GM18868 (cell line): ENCODE data around the gene SPAG9.
A peak's percentile ranks its signal among the peaks of the same experiment; 100 is the strongest.

Experiments
- ATAC-seq: cut with Tn5 transposase; IDR thresholded peaks from one replicate; pipeline ENCODE4 v1.9.1; 2021; ENCODE audit warnings: mild to moderate bottlenecking, moderate library complexity; ENCODE audit not compliant: unreplicated experiment

SPAG9 gene, protein sequence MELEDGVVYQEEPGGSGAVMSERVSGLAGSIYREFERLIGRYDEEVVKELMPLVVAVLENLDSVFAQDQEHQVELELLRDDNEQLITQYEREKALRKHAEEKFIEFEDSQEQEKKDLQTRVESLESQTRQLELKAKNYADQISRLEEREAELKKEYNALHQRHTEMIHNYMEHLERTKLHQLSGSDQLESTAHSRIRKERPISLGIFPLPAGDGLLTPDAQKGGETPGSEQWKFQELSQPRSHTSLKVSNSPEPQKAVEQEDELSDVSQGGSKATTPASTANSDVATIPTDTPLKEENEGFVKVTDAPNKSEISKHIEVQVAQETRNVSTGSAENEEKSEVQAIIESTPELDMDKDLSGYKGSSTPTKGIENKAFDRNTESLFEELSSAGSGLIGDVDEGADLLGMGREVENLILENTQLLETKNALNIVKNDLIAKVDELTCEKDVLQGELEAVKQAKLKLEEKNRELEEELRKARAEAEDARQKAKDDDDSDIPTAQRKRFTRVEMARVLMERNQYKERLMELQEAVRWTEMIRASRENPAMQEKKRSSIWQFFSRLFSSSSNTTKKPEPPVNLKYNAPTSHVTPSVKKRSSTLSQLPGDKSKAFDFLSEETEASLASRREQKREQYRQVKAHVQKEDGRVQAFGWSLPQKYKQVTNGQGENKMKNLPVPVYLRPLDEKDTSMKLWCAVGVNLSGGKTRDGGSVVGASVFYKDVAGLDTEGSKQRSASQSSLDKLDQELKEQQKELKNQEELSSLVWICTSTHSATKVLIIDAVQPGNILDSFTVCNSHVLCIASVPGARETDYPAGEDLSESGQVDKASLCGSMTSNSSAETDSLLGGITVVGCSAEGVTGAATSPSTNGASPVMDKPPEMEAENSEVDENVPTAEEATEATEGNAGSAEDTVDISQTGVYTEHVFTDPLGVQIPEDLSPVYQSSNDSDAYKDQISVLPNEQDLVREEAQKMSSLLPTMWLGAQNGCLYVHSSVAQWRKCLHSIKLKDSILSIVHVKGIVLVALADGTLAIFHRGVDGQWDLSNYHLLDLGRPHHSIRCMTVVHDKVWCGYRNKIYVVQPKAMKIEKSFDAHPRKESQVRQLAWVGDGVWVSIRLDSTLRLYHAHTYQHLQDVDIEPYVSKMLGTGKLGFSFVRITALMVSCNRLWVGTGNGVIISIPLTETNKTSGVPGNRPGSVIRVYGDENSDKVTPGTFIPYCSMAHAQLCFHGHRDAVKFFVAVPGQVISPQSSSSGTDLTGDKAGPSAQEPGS (N-terminal part only)

DNA sequence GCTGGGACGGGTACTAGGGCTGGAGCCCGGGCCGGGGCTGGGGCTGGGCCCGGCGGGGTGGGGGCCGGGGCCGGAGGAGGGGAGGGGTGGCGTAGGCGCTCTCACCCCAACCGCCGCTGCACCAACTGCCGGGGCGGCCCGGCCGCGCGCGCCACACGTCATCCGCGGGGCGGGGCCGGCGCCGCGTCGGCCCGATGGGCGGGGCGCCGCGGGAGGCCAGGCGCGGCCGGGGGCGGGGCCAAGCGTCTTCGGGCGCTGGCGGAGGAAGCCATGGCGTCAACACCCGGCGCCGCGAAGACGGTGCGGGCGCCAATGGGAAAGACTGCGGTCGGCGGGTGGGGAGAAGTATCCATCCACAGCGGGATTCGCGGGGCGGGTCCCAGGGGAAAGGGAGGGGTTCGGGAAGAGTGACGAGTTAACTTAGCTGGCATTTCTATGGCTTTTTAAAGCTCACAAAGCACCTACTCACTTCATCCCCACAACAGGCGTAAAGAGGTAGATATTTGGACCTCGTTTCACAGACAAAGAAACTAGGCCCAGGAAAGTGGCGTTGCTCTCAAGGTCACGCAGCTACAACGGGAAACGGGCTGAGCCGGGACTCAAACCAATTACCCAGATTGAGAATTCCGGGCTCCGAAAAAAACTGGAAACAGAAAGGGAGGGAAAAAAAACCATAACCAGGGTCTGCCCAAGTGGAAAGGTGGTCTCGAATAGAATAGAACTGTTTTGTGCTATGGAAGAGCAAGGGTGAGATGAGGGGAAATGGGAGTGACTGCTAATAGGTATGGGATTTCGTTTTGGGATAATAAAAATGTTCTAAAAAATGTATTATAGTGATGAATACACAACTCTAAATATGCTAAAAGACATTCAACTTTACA is at the start of gene SPAG9:
SPAG9 (minus strand) TSS at position 130 of the 881 bp plus-strand sequence. CDS start 212 bp downstream, outside the sequence.
- ATAC-seq = peak; percentile 72

DNA sequence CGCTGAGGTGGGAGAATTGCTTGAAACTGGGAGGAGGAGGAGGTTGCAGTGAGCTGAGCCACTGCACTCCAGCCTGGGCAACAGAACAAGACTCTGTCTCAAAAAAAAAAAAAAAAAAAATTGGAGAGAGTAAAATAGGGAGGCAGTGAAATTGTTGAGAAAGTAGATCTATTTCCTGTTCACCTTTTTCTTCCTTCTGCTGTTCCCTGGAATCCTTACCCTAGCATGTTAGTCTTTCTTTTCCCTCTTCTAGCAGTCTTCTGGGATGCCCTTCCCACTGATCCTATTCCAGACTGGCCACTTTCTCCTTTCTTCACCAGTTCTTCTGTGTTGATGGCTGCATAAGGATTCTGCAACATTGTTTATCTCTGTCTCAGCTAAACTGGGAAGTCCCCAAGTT is 48.7 kb upstream of the SPAG9 start:
- ATAC-seq = no peak

DNA sequence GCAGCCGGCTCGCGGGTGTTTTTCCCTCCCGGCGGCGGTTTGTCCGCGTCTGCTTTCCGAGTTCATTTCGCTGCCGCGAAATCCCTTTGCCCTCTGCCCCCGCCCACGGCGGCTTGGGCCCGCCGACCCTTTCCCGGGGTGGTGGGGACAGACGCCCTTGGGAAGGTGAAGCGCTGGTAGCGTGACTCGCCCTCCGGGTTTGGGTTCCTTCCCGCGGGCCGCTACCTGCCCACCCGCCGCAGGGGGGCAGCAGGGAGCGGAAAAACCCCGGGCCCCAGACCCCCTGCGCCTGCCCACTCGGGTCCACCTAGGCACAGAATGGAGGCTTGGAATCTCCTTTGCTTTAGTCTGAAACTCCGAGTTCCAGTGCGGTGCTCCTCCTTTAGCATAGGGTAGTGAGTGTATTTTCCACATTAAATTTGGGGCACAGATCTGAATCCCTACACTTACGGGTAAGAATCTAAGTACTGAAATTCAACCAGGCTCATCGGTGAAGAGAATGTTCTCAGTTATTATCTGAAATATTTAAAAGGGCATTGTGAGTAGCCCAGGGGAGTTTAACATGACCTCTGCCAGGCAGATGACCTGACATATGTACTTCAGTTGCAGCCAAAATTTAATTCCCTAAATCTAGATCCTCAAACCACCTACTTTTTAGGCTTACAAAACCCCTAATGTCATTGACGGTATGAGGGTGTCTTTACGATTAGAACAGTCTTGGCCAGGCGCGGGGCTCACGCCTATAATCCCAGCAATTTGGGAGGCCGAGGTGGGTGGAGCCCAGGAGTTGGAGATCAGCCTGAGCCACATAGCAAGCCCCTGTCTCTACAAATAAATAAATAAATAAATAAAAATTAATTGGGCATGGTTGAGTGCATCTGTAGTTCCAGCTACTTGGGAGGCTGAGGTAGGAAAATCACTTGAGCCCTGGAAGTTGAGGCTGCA is 46.6 kb upstream of the SPAG9 start:
- ATAC-seq = peak; percentile 49

DNA sequence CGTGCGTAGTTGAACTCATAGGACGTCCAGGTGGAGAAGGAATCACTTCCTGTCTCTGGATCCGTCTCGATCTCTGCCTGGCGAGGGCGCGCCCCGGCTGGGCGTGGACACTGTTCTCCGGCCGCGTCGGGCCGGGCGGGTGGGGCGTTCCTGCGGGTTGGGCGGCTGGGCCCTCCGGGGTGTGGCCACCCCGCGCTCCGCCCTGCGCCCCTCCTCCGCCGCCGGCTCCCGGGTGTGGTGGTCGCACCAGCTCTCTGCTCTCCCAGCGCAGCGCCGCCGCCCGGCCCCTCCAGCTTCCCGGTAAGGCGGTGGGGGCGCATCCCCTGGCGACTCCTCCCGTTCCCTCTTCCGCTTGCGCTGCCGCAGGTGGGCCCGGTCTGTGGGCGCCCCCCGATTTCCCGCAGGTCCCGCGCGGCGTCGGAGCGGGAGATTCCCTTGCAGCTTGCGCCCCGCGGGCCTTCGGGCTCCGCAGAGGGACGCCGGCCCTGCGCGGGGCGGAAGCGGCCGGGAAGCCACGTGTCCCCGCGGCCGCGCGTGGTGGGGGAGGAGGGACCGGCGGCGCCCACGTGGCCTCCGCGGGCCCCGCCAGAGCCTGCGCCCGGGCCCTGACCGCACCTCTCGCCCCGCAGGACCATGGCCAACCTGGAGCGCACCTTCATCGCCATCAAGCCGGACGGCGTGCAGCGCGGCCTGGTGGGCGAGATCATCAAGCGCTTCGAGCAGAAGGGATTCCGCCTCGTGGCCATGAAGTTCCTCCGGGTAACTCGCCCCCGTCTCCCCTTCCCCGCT is 45.7 kb upstream of the SPAG9 start, which contains the start of gene NME2:
NME2 (plus strand) TSS at position 214 of the 789 bp plus-strand sequence; CDS start at position 634, 420 bp downstream.
- ATAC-seq = peak; percentile 85

DNA sequence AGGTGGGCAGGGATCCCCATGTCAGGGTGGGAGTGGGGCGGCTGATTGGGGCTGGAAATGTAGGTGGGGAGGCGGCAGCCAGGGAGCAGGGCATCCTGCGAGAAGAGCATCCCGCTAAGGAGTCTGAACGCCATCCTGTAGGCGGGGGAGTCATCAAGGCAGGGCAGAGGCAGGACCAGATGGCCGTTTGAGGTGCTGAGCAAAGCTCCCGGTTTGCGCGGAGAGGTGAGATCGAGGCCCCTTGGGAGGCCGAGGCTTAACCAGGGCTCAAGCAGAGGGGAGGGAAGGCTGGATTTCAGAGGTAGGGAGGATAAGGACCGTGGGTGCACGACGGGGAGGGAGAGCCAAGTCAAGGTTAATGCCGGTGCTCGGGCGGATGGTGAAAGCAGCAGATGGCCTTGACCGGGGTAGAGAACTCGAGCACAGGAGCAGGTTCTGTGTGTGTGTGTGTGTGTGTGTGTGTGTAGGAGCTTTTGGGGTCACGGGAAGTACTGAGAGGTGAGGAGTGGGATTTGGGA is 45.1 kb upstream of the SPAG9 start:
- peak; percentile 25 for ATAC-seq

DNA sequence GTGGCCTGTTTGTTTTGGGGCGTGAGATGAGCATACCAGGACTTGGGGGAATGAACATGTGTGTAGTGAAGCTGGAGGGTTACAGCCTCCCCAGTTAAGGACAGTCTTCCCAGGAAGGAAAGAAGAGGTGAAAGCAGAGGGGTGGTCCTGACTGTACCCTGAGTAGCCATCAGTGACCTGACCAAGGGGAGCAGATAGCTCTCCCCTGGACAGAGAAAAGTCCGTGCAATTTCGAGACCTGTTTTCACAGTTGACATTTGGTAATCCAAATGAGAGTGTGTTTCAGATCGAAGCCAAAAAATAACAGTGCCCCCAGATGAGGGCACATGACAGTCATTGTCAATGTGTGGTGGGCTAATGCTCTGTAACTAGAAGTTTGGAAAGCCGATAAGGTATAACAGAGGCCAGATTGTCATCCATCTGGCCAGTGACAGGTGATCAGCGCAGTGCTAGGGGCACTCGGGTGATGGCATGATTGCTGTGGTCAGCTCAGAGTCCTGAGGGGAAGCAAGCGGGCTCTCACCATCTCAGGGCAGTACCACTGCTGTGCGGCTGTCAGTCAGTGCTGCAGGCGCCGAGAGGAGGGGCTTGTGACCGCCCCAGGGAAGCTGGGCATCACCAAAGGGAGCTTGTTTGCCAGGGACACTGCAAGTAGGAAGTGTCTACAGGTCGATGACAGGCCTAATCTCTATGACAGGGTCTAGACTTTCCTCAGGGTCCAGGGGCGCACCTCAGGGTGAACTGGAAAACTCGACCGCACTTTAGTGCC is 44.4 kb upstream of the SPAG9 start:
- no peak for ATAC-seq

DNA sequence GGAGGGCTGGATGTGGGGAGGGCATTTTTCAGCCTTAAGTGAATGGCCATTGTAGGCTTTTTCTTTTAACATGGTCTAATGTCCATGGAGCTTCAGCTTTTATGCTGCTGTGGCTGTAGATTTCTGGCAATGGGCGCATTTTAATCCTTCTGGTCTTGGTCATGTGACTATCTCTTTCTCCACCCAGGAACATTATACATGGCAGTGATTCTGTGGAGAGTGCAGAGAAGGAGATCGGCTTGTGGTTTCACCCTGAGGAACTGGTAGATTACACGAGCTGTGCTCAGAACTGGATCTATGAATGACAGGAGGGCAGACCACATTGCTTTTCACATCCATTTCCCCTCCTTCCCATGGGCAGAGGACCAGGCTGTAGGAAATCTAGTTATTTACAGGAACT is 40.9 kb upstream of the SPAG9 start:
- no peak for ATAC-seq

DNA sequence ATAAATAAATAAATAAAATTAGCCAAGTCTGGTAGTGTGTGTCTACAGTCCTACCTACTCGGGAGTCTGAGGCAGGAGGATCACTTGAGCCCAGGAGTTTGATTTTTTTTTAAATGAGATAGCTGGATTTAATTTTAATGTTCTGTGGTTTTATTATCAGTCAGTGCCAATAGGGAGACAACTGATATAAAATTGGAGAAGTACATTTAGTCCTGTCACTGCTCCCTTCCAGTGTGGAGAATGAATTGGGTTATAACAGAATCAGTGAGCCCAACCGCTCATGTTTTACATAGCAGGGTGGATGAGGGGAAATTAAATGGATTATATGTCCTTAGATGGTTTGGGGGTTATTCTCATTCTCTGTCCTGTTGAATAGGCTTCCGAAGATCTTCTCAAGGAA is 38.9 kb upstream of the SPAG9 start:
- no peak for ATAC-seq

DNA sequence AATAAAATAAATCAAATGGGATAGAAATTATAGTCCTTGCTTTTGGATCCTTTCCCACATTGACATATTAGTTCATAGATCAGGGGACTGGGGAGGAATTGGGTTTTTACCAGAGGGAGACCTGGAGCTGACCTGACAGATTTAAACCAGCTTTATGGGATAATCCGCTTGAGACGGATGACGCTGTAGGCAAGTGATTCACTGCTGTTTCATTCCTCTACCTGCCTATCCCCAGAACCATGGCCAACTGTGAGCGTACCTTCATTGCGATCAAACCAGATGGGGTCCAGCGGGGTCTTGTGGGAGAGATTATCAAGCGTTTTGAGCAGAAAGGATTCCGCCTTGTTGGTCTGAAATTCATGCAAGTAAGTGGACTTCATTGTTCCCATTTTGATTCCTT is 34.7 kb upstream of the SPAG9 start:
- ATAC-seq = no peak

DNA sequence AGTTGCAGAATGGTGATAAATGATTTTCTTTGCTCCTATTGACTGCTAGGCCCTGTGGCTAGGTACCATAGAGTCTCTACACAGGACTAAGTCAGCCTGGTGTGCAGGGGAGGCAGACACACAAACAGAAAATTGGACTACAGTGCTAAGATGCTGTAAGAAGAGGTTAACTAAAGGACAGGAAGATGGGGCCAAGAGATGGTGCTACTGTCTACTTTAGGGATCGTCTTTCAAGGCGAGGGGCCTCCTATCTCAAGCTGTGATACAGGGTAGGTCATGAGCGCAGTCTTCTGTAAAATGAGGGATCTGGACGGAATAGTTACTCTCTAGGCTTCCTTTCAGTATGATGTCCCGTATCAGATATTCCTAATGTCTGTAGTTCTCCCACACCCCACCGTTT is 33.5 kb upstream of the SPAG9 start:
- no peak for ATAC-seq

DNA sequence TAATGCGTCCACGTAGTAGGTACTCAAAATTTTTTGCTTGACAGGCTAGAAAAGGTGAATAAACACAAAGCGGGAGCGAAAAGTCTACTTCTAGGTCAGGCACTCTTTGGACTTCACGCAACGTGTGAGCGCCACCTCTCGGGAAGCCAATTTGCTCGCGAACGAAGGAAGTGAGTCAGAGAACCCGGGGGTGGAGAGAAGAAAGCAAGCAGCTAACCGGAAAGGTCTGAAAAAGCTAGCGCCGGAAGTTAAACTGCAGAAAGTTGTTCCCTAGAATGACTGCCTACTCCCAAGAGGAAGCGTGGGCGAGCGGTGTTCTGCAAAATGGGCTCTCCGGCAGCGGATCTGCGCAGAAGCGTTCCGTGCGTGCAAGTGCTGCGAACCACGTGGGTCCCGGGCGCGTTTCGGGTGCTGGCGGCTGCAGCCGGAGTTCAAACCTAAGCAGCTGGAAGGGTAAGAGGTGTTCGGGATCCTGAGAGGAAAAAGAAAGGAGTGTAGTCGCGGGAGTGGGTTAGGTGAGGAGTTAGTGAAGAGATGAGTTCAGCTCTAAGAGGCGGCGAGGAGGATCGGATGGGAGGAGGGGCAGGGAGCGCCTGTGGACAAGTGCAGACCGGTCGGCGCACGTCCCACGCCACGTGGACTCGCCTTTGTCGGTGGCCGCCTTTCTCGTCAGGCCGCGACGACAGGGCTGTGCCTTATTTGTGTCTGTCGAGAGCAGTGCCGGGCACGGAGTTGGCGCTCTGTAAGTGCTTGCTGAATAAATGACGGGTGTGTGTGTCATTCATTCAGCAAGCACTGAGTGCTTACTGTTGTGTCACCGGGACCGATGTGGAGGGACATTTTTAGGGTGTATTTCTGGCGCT is 32.8 kb upstream of the SPAG9 start, which contains the start of gene NME1:
NME1 (plus strand) TSS at position 350 of the 863 bp plus-strand sequence. CDS start 2,096 bp downstream, outside the sequence.
- ATAC-seq = peak; percentile 94

DNA sequence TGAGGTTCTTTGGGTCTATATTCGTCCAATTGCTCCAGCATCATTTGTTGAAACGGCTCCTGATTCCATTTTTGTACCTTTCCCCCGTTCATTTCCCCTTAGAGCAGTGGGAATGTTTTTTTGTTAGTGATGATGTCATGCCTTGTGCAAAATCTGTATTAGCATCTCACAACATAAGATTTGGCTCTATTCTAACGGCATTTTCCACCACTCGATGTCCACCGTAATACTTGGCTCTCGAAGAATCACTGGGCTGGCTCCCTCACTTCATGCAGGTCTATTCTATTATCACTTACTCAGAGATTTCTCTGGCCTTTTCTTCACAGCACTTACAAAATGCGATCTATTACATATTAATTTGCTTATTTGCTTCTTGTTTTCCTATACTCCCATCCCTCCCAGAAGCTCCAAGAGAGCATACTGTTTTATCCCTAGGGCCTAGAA is 32.1 kb upstream of the SPAG9 start:
- no peak for ATAC-seq

DNA sequence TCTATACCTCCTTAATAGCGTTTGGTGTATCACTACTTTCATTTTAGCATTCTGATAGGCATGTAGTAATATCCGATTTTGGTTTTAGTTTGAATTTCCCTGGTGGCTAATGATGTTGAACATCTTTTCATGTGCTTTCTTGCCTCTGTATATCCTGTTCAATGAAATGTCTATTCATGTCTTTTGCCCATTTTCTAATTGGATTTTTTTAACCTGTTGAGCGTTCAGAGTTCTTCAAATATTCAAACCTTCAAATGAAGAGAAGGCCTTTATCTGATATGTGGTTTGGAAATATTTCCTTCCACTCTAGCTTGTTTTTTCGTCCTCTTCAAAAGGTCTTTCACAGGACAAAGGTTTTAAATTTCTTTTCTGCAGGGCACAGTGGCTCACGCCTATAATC is 30.3 kb upstream of the SPAG9 start:
- ATAC-seq = no peak

DNA sequence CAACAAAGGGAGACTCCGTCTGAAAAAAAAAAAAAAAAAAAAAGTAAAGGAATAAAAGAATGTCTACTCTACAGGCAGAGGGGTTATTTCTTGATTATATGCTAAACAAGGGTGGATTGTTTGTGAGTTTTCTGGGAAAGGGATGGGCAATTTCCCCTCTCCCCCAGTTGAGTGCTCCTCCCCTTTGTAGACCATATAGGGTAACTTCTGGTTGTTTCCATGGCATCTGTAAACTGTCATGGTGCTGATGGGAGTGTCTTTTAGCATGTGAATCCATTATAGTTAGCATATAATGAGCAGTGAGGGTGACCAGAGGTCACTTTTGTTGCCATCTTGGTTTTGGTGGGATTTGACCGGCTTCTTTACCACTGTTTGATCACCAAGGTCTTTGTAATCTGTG is 28.5 kb upstream of the SPAG9 start:
- no peak for ATAC-seq

DNA sequence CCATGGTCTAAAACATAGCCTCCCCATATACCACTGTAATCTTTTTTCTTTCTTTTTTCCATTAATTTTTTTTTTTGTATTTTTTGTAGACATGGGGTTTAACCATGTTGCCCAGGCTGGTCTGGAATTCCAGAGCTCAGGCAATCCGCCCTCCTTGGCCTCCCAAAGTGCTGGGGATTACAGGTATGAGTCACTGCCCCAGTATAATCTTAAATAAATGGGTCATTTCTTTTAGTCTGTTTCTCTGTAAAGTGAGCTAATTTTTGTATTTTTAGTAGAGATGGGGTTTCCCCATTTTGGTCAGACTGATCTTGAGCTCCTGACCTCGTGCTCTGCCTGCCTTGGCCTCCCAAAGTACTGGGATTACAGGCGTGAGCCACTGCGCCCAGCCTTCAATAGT is 27.0 kb upstream of the SPAG9 start:
- ATAC-seq = no peak
